DND-41 (cell line): ENCODE data around the gene MTG1.

ENCODE experiments used
- ATAC-seq: fragments of 200-7000 bp; cut with Tn5 transposase; 3 replicates; pipeline ENCODE4 v1.9.1; 2021; ENCODE audit warnings: low read depth; ENCODE audit not compliant: insufficient read depth
- DNase-seq: peaks from one replicate; pipeline ENCODE4 v3.0.0-alpha.2; 2020
- H2AFZ ChIP-seq: 2 replicates; pipeline ENCODE4 v1.6.0; 2012; ENCODE audit warnings: low read depth, low read length
- H3K27ac ChIP-seq: 2 replicates; pipeline ENCODE4 v1.5.1; 2012; ENCODE audit warnings: low read length, inconsistent platforms
- H3K27me3 ChIP-seq: fragments of 200-600 bp; sonication (generic); 2 replicates; pipeline ENCODE4 v1.6.0; 2012; ENCODE audit warnings: low read length, mild to moderate bottlenecking, inconsistent platforms; ENCODE audit not compliant: insufficient read depth, poor library complexity
- H3K36me3 ChIP-seq: 2 replicates; pipeline ENCODE4 v1.5.1; 2012; ENCODE audit warnings: low read length, inconsistent platforms; ENCODE audit not compliant: insufficient read depth
- H3K4me1 ChIP-seq: 2 replicates; pipeline ENCODE4 v1.5.1; 2012; ENCODE audit warnings: mild to moderate bottlenecking, low read length; ENCODE audit not compliant: insufficient read depth
- H3K4me2 ChIP-seq: 2 replicates; pipeline ENCODE4 v1.6.0; 2012; ENCODE audit warnings: mild to moderate bottlenecking, moderate library complexity, low read length, inconsistent platforms; ENCODE audit not compliant: insufficient read depth
- H3K4me3 ChIP-seq, 2 experiments: fragments of 200-600 bp in 1 of 2; shearing (Covaris generic) in 1 of 2; 2 replicates each; pipeline ENCODE4 v1.5.1; 2012 to 2016; ENCODE audit warnings: inconsistent platforms in 2 of 2, low read length in 2 of 2, mild to moderate bottlenecking in 2 of 2, low read depth in 1 of 2, moderate library complexity in 1 of 2
- H3K79me2 ChIP-seq: 2 replicates; pipeline ENCODE4 v1.6.0; 2012; ENCODE audit warnings: low read length, inconsistent platforms; ENCODE audit not compliant: insufficient read depth
- H3K9ac ChIP-seq: 2 replicates; pipeline ENCODE4 v1.6.0; 2012; ENCODE audit warnings: low read depth, mild to moderate bottlenecking, inconsistent platforms, low read length, moderate library complexity
- H3K9me3 ChIP-seq: 2 replicates; pipeline ENCODE4 v1.5.1; 2012; ENCODE audit warnings: low read length, moderate library complexity, mild to moderate bottlenecking, inconsistent platforms; ENCODE audit not compliant: insufficient read depth, severe bottlenecking
- H4K20me1 ChIP-seq: 2 replicates; pipeline ENCODE4 v1.6.0; 2012; ENCODE audit warnings: low read length; ENCODE audit not compliant: insufficient read depth
- EZH2 ChIP-seq: IDR thresholded peaks from 3 replicates; pipeline ENCODE4 v1.6.1; 2012; ENCODE audit warnings: borderline replicate concordance, low read depth, mild to moderate bottlenecking, moderate library complexity, low read length, inconsistent platforms; ENCODE audit not compliant: severe bottlenecking
- TF ChIP-seq, protein P1 (sequence below): IDR thresholded peaks from 2 replicates; pipeline ENCODE4 v1.5.1; 2012; ENCODE audit warnings: borderline replicate concordance, low read length, moderate library complexity, mild to moderate bottlenecking; ENCODE audit not compliant: poor library complexity, severe bottlenecking; ENCODE audit errors: extremely low read depth

MTG1 gene

GRCh38 chr10:133399123-133399601, 5.2 kb downstream of the MTG1 start:
- no peak for ATAC-seq
- Histone ChIP-seq H3K4me1 (peaks cover 18% of the 10 kb centered on the region), H3K9me3 (no peaks in the 10 kb centered on the region), H3K79me2 (peaks cover 69% of the 10 kb centered on the region), H3K27me3 (no peaks in the 10 kb centered on the region), H3K9ac (no peak overlapping the region), H3K36me3 (peaks cover 84% of the 10 kb centered on the region), H4K20me1 (peaks cover 33% of the 10 kb centered on the region), H3K27ac (no peak overlapping the region), H3K4me2 (no peak overlapping the region), H3K4me3 (no peak overlapping the region), H2AFZ (no peak overlapping the region)
- no peak for DNase-seq
- TF ChIP-seq EZH2 = no peak
- TF ChIP-seq, protein P1, sequence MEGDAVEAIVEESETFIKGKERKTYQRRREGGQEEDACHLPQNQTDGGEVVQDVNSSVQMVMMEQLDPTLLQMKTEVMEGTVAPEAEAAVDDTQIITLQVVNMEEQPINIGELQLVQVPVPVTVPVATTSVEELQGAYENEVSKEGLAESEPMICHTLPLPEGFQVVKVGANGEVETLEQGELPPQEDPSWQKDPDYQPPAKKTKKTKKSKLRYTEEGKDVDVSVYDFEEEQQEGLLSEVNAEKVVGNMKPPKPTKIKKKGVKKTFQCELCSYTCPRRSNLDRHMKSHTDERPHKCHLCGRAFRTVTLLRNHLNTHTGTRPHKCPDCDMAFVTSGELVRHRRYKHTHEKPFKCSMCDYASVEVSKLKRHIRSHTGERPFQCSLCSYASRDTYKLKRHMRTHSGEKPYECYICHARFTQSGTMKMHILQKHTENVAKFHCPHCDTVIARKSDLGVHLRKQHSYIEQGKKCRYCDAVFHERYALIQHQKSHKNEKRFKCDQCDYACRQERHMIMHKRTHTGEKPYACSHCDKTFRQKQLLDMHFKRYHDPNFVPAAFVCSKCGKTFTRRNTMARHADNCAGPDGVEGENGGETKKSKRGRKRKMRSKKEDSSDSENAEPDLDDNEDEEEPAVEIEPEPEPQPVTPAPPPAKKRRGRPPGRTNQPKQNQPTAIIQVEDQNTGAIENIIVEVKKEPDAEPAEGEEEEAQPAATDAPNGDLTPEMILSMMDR = no peak

DNA sequence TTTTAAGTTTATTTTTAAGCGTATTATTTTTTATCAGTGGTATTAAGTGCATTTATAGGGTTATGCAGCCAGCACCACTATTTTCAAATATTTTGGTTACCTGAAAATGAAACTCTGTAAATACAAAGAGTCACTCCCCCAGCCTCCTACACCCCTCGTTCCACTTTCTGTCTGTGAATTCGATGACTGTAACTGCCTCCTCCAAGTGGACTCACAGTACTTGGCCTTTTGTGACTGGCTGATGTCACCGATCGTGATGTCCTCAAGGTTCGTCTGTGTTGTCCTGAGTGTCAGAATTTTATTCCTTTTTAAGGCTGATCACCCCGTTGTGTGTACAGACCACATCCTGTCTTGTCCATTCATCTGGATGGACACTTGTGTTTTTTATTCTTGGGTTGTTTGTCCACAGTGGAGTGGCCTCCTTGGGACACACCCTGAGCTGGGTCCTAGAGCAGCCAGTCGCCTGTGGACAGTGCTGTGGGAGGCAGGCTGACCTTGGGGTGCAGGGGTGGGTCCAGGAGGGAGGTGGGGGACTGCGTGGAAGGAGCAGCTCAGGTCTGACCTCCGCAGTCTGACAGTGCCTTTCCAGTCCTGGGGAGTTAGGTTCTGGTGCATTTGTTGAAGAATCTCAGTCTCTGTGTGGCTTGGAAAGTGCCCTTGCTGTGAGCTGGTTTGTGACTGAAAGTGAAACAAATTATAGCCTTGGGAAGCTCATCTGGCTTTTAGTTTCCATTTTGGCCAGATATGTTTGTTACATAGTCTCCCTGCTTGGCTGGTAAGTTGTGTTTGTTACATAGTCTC, 6.9 kb downstream of the MTG1 start:
- Histone ChIP-seq H3K27me3 (no peaks in the 10 kb centered on the region), H3K4me3 (no peak overlapping the region), H3K4me1 (peaks cover 5% of the 10 kb centered on the region), H3K9me3 (no peaks in the 10 kb centered on the region), H3K9ac (no peak overlapping the region), H3K79me2 (peaks cover 68% of the 10 kb centered on the region), H3K36me3 (peaks cover 94% of the 10 kb centered on the region), H2AFZ (no peak overlapping the region), H4K20me1 (peaks cover 28% of the 10 kb centered on the region), H3K4me2 (no peak overlapping the region), H3K27ac (no peak overlapping the region)
- TF ChIP-seq EZH2 = no peak
- ATAC-seq = no peak
- no peak for DNase-seq

- H3K79me2 ChIP-seq = peaks cover 68% of the 10 kb centered on the region
- no peak for ATAC-seq
- TF ChIP-seq, protein P1 = no peak
- TF ChIP-seq EZH2 = no peak
- no peak for DNase-seq
- H3K27ac ChIP-seq = no peak overlapping the region
- H3K4me3 ChIP-seq = no peak overlapping the region
- H3K36me3 ChIP-seq = peaks cover 93% of the 10 kb centered on the region
- no peaks in the 10 kb centered on the region for H3K27me3 ChIP-seq
- no peak overlapping the region for H2AFZ ChIP-seq
- H3K9ac ChIP-seq = no peak overlapping the region
- H3K4me1 ChIP-seq = no peaks in the 10 kb centered on the region
- no peak overlapping the region for H3K4me2 ChIP-seq
- H4K20me1 ChIP-seq = peaks cover 22% of the 10 kb centered on the region; the same call in 1 of the 2 replicates
- H3K9me3 ChIP-seq = no peaks in the 10 kb centered on the region
These were observed 7.5 kb downstream of the MTG1 start for GRCh38 chr10:133401500-133401899.

- H3K4me1 ChIP-seq = no peaks in the 10 kb centered on the region
- no peak overlapping the region for H3K4me2 ChIP-seq
These were observed 8.2 kb downstream of the MTG1 start for GRCh38 chr10:133401981-133402725.

More at GRCh38 chr10:133401981-133402725, 8.2 kb downstream of the MTG1 start:
- ATAC-seq (no peak), DNase-seq (no peak)
- H3K9ac ChIP-seq = no peak overlapping the region
- H3K27me3 ChIP-seq = no peaks in the 10 kb centered on the region
- H3K36me3 ChIP-seq = peaks cover 93% of the 10 kb centered on the region
- no peak overlapping the region for H2AFZ ChIP-seq
- peaks cover 22% of the 10 kb centered on the region; the same call in 1 of the 2 replicates for H4K20me1 ChIP-seq
- TF ChIP-seq EZH2 = no peak
- no peak overlapping the region for H3K4me3 ChIP-seq
- peaks cover 4% of the 10 kb centered on the region for H3K9me3 ChIP-seq
- H3K27ac ChIP-seq = no peak overlapping the region
- peaks cover 68% of the 10 kb centered on the region for H3K79me2 ChIP-seq
